OCI-LY1 (cell line): ENCODE measurements around the gene KRTAP10-3.

Experiments
- EZH2 ChIP-seq: fragments of 200-600 bp; sonication (generic), shearing (Covaris generic); IDR thresholded peaks from 2 replicates; pipeline ENCODE4 v1.8.0; 2017; ENCODE audit warnings: borderline replicate concordance, mixed run types, mild to moderate bottlenecking, antibody characterized with exemption, low read length, moderate library complexity, mixed read lengths
- TF ChIP-seq, protein P1 (sequence below): fragments of 200-600 bp; sonication (generic), shearing (Covaris generic); IDR thresholded peaks from 2 replicates; pipeline ENCODE4 v1.5.1; 2017; ENCODE audit warnings: mild to moderate bottlenecking, antibody characterized with exemption, low read length, moderate library complexity, mixed read lengths

DNA sequence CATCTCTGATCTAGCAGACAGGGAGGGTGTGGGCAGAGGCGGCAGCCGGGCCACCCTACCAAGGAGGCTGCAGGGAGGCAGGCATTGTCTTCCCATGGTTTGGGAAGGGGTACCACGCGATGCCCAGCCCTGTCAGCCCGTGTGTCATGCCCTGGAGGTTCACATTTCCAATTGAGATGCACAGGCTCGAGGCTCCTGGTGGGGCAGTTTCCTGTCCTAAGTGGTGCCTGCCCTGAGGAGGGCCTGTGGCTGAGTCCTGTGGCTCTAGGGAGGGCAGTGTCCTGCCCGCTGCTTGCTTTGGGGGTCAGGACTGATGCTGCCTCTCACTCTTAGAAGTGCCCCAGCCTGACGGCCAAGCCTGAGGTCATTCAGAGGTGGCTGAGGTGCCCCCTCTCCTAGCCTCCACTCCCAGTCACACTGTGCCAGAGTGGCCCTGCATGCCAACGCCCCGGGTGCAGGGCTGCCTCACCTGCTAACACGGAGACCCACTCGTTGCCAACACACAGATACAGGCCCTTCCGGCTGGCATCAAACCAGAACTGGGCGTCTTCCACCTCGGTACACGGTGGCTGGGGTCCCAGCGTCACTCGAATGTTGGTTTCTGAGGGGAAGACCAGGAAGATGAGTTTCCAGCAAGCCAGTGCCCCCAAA, 30.5 kb downstream of the KRTAP10-3 start:
- TF ChIP-seq, protein P1, sequence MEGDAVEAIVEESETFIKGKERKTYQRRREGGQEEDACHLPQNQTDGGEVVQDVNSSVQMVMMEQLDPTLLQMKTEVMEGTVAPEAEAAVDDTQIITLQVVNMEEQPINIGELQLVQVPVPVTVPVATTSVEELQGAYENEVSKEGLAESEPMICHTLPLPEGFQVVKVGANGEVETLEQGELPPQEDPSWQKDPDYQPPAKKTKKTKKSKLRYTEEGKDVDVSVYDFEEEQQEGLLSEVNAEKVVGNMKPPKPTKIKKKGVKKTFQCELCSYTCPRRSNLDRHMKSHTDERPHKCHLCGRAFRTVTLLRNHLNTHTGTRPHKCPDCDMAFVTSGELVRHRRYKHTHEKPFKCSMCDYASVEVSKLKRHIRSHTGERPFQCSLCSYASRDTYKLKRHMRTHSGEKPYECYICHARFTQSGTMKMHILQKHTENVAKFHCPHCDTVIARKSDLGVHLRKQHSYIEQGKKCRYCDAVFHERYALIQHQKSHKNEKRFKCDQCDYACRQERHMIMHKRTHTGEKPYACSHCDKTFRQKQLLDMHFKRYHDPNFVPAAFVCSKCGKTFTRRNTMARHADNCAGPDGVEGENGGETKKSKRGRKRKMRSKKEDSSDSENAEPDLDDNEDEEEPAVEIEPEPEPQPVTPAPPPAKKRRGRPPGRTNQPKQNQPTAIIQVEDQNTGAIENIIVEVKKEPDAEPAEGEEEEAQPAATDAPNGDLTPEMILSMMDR = no peak
- no peak for TF ChIP-seq EZH2
